Measurements from ENCODE around the gene TMEM272. TPM values are rescaled to one million over a fixed set of nuclear protein-coding genes. Genes with fewer than 3 reads are reported as not detected.
A peak's percentile ranks its signal among the peaks of the same experiment; 100 is the strongest.

Gene TMEM272
- total RNA-seq, 1 experiment from 2014 or later: not detected

DNA sequence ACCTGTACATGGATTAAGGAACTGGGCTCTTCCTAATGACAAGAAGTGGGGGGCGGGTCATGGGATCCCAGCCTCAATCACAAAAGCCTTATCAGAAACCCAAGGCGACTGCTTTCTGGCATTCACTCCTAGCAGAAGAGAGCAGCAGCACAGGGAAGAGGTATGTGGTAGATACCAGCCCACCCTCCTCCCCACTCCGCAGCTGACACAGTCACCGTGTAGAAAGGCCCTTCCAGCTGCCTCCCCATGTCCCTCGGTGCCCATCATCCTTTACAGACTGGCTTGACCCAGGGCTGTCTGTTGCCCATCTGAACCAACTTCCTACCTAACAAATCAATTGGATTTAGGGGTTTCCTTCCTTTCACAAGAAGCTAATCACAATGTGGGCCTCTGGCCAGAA, 37.9 kb downstream of the TMEM272 start:
- no peak for DNase-seq (ENCODE audit: extremely low read depth, low read depth)

DNA sequence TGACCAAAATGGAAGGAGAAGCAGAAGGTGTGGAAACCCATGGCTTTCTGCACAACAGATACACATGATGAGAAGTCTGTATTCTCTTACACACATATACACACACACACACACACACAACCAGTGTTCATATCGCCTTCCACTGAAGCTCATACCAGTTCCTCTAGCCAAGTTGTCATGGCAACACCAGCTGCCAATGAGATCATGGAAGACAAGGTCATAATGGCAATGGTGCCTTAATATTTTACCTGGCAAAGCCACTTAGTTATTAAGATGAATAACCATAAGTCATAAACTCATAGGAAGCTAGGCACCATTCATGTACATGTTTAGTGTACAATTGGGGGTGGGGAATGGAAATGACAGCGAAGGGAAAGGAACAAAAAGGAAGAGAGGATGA, 38.4 kb downstream of the TMEM272 start:
- no peak for DNase-seq (ENCODE audit: extremely low read depth, low read depth)

DNA sequence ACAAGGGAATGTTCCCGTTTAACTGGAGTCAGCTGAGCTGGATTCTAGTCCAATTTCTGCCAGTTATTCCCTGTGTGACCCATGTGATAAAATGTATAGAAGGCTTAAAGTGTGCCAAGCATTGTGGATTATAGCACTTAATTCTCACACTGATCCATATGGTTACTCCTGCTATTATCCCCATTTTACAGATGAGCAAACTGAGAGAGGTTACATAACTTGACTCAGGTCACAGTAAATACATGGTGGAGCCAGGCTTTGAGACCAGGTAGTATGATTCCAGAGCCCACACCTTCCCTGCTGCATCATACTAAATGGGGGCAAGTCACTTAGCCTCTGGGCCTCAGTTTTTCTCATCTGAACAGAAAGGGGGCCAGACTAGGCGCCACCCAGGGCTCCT, 39.1 kb downstream of the TMEM272 start:
- DNase-seq (ENCODE audit: extremely low read depth, low read depth): no peak

DNA sequence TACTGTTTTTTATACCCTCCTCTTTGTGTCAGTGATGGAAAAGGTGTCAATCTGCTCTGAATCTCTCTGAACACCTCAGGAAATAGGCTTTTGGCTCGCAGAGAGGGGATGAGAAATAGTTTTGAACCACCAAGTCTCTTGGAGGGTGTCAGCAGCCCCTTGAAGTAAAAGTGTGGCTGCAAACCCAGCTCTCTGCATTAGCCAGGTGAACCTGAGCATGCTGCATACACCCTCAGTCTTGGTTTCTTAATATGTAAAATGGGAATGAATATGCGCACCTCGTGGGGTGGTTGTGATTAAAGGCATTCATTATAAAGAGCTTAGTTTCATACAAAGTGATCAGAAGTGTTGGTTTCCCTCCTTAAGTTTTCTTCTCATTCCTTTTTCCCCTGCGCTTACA, 39.7 kb downstream of the TMEM272 start:
- DNase-seq (ENCODE audit: extremely low read depth, low read depth): no peak

DNA sequence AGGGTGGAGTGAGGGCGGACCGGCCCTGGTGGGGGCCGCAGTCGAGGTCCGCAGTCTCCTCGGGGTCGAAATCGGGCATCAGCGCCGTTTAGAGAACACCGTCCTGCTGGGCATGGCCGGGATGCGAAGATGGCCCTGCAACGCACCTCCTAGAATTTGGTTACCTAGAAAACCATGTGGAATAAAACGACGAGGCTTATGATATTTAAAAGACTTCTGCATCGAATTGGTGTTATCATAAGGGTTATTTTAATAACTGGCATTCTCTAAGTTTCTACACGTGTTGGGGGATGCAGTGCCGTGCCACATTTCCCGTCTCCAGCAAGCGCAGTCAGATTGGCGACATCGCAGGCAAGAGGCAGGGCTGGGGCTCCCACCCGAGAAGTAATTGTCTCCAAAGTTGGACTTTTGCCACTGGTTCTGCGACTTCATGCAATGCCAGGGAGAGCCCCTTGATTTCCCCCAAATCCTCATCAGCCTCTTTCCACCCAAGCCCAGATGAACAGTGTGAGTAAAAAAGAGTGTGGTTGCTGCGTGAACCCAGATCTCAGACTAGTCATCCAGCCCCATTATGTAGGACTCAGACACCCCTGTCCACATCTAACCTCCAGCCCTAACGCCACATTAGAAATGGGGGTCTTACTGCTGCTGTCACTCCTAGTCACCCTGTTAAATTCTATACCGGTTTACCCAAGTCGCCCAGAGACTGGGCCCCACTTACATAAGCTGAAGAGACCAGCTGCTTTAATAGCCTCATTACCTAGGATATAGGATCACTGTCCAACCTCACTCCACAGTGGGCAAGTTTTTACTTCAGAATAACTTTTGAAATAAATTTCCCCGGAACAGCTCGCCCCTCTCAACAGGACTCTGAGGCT, 40.4 kb downstream of the TMEM272 start:
- DNase-seq (ENCODE audit: extremely low read depth, low read depth): no peak

DNA sequence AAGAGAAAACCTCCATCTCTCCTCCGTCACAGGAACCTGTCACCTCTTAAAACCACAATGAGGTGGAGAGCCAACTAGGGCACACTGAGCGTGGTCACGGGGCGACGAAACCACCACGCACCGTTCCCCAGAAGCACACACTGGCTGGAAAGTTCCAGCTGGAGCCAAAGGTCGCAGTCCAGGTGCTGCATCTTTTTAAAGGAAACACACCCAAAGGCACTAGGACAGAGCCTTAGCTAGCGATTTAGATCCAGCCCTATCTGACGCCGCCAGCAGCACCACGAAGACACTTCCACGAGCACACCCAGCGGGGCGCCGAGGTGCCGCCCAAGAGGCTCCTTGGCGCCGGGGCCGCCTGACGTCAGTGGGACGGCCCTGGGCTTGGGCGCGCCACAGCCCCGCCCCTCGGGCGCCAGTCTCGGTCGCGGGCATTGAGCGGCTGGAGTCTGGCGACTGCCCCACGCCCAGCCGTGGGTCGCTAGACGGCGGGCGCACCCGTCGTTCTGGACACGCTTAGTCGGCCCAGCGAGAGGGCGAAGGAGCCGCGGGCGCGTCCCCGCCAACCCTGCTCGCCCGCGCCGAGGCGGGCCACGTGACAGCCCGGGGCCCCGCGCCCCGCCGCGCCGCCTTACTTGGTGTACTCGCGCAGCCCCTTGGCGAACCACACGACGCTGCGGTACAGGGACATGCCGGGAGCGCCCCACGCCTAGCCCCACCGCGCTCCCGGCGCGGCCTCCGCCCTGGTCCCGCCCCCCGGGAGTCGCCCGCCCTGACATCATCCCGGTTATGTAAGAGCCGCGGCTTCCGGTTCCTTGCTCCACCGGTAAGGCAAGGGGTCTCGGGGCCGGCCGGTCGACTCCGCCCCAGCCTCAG, 41.3 kb downstream of the TMEM272 start, which contains the start of gene DHRS12:
TSS of gene DHRS12 (minus strand) at position 742 of the 873 bp plus-strand sequence. CDS start 4,504 bp downstream, outside the sequence.
- peak; percentile 78 for DNase-seq (ENCODE audit: extremely low read depth, low read depth)

DNA sequence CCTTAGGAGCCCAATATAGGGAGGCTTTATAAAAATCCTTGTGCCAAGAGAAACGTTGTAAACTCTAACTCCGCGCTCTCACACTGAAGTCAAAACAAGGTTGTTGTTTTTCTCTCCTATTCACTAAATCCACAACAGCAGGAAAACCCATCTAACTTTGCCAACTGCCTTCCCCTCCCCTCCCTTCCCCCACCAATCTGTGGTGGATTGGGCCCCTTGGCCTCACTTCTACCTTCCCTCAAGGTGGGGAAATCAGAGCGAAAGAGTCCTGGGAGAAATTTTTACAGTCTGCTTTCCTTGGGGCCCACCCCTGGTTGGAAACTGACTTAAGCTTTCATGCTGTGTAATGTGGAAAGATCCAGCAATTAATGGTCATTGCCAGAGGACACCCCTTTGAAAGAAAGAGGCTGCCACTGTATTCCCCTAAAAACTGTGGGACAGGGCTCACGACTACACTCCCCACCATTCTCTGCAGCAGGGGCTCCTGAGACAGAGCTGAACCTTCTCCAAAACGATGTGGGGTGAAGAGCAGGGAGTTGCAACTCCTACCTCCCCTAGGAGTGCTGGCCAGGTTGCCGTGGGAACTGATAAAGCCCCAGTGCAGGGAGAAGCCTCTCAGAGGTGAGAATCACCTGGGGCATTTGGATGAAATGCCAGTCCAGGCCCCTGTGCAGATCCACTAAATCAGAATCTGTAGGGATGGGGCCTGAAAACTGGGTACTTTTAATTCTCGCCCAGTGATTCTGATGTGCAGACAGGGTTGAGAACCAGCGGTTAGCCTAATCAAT, 42.2 kb downstream of the TMEM272 start:
- DNase-seq (ENCODE audit: extremely low read depth, low read depth): no peak

DNA sequence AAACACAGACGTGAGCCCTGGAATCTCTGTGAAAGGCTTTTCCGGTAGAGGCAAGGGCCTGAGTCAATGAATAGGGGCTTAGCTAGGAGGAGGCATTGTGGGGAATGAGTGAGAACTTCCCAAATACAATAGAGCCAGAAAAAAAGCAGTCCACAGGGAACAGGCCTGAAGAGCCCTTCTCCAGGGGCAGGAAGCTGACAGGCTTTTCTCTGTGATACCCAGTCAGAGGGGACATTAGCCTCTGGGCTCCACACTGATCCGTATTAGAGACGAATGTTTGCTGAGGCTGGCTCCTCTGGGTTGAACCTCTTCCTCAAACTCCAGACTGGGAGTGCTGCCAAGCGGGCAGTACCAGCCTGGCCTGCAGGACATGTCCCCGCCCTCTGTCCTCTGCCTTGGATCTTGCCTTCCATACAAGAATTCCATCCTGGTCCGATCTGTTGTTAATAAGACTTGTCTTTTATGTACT, 43.3 kb downstream of the TMEM272 start:
- no peak for DNase-seq (ENCODE audit: extremely low read depth, low read depth)

DNA sequence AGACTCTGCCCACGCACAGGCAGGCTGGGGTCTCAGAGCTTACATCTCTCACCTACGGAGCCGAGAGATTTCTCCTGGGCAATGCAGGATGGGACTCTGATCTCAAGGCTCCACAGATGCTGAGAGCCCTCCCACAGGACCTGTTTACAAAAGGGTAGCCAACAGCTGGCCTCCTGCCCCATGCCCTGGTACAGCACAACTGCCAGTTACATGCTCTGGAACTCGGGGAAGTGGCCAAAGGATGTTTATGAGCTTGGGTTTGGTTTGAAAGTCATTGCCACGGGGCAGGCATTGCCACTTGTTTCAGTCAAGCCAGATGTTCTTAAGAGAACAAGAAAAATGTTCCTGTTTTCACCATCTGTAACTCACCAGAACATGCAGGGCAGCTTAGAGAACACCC, 44.5 kb downstream of the TMEM272 start:
- DNase-seq (ENCODE audit: extremely low read depth, low read depth): no peak

DNA sequence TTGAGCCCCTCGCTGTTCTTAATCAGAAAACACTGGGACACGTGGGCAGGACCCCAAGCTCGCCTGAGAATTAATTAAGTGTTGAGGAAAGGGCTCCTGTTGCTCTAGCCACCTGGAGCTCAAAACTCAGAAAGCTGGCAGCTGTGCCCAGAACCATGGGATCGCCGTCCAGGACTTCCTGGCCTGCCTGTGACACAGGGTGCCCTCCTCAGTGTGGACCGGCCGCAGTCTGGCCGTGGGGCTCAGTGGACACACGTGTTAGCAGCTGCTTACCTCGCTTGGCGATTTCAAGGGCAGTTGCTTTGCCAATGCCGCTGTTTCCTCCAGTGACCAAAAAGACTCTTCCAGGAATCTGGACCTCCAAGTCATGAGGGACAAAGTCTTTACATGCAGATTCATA, 45.7 kb downstream of the TMEM272 start:
- no peak for DNase-seq (ENCODE audit: extremely low read depth, low read depth)

DNA sequence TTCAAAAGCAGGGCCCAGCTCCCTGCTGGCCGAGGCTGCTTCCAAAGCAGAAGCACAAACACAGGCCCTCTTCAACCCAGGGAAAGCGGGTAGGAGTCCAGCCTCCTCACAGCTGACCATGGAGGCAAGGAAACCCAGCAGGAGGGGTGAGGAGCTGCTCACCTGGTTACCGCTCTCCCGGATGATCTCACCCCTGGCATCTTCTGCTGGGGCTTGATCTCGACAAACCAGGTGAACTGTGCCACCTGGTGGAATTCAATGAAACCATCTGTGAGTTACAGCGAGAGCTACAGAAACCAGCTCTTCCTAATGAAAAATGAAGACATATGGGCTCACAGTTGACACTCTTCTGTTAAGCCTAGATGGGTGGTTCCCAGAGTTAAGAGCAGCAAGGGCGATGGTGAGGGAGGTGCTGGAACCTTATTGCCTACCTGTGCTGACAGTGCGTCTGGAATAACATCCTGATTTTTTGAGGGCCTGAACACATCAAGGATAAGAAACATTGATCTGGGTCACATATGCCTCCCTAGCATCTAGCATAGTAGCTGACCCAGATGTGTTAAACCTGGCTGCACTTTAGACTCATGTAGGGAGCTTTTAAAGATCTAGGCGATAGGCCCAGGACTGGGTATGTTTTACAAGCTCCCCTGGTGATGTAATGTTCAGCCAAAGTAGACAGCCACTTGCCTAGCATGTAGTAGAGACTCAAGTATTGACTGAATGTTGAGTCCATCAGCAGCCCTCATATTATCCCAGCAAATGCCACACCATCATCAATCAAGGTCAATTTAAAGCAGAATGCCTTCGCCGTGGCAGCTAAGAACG, 47.1 kb downstream of the TMEM272 start:
- DNase-seq (ENCODE audit: extremely low read depth, low read depth): peak; percentile 49

DNA sequence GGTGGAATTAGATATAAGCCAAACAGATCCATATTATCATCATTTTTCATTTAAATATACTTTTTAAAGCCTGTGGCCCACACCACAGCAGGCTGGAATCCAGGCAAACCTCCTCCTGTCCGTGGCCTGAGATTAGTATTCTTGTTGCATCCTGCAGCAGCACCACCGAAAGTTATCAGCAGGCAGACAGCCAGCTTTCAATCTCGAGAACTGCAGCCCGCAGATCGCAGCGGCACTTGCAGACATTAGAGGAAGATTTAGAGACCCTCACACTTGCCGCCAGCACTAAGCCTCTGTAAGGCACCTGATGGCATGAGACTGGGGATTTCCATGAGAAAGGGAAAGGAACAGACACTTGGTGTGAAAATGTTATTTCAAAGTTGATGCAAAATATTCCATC, 48.4 kb downstream of the TMEM272 start:
- DNase-seq (ENCODE audit: extremely low read depth, low read depth): no peak

DNA sequence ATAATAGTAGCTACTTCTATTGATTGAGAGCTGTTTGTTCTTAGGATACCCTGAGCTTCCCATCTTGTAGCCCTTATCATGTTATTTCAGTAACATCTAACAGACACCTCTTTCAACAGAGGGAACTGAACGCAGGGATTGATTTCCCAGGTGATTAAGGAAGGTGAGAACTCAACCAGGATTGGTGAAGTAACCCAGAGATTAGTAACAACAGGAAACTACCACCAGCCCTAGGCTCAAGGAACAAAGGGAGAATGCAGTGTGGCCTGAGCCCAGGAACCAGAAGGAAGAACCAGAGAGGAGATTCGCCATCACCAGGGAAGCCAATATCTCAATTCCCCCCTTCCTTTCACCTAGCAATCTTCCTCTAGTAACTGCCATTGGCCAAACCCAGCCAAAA, 49.6 kb downstream of the TMEM272 start:
- no peak for DNase-seq (ENCODE audit: extremely low read depth, low read depth)

DNA sequence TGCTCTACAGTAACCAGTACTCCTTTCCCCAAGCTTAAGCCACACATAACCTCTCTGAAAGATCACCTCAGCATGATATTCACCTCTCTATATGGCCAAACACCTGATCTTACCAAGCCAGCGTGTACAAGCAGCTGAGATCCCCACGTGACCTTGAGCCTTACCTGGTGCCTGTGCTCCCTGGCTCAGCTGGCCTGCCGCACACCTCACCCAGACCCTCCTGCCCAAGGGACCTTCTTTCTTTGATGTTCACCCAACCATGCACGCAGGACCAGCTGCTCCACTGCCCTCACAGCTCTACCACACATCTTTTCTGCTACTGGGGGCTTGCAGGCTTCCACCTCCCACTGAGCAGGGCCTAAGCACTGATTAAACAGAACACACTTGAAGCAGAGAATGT, 50.0 kb downstream of the TMEM272 start:
- no peak for DNase-seq (ENCODE audit: extremely low read depth, low read depth)

DNA sequence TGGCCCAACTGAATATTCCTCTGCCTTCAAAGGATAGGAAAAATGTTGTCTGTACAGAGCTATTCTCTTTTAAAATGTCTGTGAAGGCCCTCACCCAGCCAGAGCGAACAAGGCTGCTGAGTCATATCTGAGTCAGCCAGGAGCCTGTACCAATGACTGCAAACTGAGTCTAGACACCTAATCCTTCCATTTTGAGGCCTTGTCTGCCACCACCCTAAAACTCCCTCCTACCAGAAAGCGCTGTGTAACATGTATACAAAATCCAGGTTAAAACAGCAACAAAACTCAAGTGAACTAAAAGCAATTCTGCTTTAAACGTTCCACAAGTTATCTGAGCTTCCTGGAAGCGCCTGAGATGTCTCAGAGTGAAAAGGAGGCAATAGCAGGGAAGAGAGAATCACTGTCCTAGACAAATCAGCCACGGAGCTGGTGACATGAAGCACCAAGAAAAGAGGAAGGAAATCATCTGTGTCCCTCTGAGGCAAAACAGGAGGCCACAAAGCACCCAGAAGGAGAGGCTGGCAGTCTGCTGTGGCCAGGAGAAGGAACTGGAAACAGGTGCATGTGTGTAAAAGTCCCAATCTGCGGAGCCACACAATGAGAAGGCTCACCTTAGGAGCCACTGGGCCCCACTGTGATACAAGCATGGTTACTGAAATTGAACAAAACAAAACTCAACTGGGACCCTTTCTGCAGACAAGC, 51.3 kb downstream of the TMEM272 start:
- DNase-seq (ENCODE audit: extremely low read depth, low read depth): peak; percentile 42

DNA sequence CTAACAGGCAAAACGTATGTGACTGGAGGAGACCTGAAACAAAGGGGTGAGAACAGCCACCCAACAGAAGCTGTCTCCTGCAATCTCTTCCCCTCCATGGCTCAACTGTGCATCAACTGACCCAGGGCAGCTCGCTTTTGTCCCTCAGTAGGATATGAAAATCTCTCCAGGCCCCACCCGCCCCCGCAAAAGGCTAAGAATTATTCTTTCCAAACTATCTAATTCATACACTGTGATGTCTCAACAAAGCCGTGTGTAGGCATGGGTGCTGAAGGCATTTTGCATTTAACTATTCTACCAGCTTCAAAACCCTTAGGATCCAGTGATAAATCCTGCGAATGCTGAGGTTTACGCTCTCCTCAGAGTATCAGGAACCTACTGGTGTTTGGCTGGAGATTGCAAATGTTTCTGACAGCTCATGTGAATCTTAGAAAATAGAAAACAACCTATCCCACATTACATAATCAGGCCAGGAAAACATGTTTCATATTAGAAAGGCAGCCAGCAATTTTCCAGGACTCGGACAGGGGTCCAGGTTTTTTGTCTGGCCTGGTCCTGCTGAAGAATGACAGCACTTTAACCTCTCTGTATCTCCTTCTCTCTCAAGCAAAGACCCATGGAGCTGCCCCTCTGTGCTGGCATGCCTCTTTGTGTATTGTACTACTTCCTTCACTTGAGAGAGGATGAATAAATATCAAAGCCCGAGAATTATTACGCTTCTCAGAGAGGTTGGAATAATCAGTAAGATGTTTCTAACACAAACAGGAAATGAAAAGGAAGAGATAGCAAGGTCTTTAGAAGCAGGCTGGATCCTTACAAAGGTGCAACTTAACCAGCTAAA, 58.3 kb downstream of the TMEM272 start:
- DNase-seq (ENCODE audit: extremely low read depth, low read depth): no peak

DNA sequence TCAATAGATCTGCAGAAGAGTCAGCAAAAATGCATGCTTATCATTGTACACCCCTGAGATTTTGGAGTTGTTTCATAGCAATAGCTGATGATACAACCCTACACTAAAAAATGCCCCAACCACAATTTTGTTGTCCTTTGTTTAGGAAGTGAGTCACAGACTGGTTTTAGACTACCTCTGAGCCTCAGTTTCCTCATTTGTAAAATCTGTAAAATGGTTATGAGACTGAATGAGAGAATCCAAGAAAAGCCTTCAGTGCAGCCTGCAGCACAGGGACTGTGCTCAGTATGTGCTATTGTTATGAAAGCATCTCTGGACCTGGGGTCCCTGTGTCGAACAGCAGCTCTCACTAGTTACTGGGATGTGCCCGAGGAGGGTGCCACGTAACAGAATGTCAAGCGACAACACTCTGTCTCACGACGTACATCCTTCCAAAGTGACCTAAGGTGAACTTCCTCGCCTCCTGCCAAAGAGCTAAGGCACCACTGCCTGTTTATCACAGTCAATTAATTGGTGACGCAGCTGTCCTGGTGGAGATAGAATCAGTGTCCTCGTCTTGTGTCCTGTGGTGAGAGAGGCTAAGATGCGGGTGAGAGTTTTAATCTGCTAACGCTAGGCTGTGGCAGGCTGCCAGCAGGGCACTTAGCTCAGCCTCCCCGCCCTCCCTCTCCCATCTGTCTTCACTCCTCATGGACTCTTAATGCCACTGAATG, 59.1 kb downstream of the TMEM272 start:
- no peak for DNase-seq (ENCODE audit: extremely low read depth, low read depth)

DNA sequence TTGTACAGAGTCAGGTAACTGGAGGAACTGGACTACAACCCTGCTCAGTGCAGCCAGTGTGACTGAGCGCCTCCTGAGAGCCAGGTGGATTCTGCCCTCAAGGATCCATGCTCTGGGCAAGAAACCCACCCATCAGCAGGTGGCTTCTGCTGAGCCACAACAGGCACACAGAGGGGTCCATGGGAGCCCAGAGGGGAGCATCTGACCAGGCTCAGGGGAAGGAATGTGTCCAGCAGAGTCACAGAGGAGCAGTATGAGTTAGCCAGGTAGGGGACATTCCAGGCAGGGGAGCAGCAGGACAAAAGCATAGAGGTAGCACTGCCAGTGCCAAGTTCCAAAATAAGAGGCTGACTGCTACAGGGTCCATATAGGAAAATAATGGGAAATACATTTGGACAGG, 60.9 kb downstream of the TMEM272 start:
- no peak for DNase-seq (ENCODE audit: extremely low read depth, low read depth)

Data from NCI-H460 (cell line).